HG02678 (cell line): ENCODE measurements around the gene GNAS.
A peak's percentile ranks its signal among the peaks of the same experiment; 100 is the strongest.

ENCODE experiments used
- ATAC-seq: cut with Tn5 transposase; IDR thresholded peaks from one replicate; pipeline ENCODE4 v1.9.1; 2021; ENCODE audit warnings: mild to moderate bottlenecking, moderate library complexity; ENCODE audit not compliant: unreplicated experiment

Gene GNAS

DNA sequence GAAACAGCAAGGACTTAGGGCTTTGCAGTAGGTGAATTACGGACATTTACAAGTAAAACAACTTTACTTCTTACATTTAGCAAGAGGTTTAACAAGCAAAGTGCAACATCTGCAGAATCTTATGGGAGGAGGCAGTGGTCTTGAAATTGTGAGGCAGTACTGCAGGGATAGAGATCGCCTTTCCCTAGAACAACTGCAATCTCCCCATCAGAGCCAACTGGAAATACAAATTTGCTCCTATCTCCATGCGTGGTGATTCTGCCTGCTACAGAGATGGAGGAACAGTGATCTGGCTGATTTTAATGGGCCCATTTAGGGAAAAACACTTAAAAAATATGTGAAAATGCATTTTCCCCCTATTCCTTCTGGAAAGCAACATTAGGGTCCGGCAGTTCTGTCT, 25.9 kb downstream of the GNAS start:
- ATAC-seq: no peak

DNA sequence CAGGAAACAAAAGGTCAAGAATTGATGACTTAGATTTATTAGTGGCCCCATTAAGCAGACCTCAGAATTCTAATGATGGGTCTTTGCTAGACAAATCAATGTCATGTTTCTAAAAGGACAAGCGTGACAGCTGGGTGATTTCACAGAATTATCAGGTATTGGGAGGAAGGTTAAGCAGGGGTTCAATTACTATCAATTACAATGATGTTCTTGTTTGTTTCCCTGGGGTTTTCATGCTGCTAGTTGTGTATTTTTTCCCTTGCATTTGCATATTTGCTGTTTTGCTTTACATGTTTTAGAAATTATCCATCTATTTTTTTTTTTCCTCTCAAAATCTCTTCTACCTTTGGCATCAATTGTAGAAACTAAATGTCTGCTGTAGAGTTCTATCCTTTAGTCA, 27.9 kb downstream of the GNAS start:
- no peak for ATAC-seq

DNA sequence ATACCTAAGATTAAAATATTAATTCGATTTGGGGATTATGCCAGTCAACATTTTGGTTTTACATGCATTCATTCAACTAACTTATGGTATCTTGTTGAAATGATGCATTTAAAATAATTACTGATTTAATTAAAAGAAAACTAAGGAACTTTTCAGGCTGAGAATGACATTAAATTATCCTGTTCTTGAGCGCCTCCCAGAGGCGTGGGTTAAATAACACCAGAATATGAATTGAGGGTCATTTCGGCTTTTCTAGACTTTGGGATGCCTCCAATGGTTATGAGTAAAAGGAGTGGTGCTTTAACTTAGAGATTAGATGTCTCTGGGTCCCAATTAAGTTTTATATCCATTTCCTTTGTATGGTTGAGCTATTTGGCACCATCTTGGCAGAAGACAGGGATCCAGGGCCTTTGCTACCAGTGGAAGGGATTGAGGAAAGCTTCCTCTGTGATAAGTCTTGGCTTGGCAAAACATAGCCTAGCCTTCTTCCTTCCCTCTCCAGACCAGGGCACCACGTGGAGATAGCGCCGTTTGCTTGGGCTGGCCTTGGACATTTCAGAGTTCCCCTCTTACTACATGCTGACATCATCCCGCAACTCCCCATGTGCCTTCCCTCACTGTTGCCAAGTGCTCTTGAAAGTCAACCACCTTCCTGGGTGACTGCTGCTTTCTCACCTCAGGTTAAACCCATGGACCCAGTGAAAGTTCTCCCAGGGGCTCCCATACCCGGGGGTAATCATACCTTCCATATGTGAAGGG, 28.7 kb downstream of the GNAS start:
- ATAC-seq: no peak

DNA sequence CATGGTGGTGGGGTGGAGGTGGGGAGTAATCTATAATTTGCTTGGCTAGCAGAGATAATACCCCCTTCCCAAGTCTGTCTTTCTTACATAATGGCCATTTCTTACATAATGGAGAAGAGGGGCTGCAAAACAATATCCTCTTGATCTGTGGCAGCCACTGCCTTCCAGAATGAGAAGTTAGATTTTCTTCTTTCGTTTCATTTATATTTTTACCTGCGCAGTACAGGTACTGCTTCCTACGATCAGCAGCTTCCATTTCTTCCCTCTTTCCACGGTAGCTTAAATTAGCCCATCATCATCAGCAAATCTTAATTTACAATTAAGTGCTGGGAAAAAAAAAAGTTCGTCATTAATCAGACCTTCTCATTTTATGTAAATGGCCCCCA, 30.2 kb downstream of the GNAS start:
- ATAC-seq: no peak

DNA sequence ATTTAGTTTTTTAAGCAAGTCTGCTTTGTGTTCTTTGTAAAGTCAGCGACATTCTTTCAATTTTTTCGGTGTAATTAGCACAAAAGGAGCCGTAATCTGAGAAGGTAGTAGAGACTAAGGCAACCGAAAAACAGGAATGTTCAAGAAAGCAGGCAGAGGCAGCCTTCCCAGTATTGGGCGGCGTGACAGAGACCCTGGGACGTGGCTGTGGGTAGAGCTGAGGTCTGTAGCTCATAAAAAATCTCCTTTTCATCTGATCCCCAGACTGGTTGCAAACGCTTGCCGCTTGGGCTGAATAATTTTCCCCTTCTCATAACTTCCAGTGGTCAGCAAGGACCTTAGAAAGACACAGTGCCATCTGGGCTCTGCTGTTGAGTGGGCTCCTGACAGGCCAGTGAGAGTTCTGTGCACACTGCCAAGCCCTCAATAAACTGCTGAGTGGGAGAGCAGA, 30.8 kb downstream of the GNAS start:
- no peak for ATAC-seq

DNA sequence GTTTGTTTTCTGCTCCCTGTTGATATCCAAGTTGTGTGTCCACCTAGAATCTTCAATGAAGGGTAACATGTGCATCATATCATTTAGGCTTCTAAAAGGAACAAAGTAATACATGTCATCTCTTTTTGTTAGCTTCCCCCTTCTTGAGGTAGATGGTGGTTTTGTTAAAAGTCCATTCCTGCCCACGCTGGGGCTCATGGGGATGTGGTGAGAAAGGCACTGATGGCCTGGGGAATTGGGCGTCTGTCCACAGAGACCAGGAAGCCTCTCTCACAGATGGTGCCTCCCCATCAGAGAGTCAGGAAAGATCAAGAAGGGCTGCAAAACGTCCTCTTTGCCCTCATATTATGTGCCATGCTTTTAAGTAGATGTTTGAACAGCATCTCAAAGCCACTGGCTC, 32.5 kb downstream of the GNAS start:
- ATAC-seq: no peak

DNA sequence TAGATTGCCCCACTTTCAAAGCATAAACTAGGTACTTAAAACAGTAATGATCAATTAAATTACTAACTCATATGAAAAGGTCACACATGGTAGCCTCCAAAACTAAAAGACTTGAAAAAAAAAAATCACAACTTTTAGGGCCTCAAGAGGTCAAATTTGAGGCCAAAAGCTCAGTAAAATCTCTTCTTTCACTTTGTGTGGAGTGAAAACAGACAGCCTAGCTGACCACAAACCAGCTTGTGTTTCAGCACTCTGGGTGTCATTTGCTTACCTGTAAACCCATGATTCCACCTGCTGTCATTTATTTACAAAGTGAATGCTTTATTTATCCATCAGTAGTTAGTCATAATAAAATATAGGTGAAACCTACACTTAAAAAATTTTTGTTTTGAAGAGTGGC, 34.0 kb downstream of the GNAS start:
- no peak for ATAC-seq

DNA sequence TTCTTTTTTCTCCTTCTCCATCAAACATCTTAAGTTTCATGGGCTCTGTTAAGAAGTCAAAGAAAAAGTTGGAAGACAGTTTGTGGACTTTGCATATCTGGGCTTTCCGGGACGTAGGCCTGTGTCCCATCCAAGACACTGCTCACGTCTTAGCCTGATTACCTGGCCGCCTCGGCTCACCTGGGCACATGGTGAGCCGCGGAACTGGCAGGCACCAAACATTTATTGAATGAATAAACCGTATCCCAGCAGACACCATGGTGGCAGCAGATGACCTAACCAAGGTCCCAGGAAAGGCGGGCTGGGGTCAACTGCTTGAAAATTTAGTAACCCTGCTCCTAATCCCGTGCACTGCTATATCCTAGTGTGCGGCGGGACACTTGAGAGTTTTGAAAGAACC, 35.6 kb downstream of the GNAS start:
- ATAC-seq: no peak

DNA sequence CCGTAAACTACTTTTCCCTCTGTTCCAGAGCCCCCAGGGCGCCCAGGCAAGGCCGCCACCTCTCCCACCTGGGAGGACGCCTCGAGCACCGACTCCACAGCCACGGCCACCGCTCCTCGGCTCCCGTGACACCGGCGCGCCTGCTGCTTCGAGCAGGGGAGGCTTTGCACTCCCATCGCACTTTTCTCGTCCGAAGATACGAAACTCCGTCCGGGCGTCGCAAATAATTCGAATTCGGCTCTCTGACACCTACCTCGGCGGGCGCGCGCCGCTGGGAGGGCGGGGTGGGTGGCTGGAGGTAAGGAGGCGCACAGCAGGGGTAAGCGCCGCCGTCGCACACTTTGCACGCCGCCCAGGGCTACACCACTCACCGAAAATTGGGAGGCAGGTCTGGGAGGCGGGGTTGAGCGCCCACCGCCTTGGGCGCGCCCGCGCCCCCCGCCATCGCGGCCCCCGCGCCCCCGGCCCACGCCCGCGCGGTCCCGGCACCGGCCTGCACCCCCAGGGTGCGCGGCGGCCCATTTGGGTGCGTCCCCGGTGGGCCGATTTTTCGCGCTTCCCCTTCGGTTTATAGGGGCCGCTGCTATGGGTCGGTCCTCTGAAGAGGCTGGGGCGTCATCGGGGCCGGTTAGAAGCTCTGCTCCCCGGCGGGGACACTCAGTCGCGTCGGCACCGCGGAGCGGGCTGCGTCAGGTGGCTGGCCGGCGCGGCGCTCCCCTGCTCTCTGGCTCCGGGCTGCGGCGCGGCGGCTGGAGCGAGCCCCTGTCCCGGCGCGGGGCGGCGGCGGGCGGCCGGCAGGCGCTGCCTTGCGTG, 36.2 kb downstream of the GNAS start:
- ATAC-seq: peak; percentile 42

DNA sequence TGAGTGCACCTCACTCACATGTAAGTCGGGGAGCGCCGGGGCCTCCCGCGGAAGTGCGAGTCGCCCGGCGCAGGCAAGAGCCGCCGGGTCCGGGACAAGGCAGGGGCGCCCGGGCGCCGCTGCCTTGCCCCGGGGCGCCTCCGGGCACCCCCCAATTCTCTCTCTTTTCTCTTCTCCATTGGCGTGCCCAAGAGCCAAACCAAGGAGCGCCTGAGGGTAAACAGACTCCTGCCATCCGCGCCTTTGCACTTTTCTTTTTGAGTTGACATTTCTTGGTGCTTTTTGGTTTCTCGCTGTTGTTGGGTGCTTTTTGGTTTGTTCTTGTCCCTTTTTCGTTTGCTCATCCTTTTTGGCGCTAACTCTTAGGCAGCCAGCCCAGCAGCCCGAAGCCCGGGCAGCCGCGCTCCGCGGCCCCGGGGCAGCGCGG, 36.8 kb downstream of the GNAS start:
- no peak for ATAC-seq

DNA sequence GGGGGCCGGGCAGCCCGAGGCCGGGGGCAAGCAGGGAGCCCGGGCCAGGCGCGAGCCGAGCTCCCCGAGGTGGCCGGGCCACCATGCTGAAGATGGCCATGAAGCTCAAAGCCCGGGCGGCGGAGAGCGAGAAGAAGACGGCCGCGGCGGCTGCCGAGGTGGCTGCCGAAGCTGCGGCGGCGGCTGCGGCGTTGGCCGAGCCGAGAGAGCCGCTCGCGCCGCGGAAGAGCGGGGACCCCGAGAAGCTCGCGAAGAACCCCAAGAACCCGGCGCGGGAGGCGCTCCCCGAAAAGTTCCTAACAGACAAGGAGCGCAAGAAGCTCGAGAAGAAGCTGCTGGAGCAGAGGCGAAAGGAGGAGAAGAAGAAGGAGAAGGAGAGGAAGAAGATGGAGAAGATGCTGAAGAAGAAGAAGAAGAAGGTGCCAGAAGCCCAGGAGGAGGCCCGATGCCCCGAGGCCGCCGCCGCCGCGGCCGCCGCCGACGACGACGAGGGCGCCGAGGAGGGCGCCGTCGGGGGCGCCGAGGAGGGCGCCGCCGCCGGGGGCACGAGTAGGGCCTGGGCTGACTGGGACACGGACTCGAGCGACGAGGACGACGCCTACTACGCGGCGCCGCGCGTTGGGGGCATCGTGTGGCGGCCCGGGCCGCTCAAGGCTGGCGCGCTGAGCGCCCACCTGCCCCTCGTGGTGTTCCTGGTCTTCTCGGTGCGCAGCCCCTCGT, 37.4 kb downstream of the GNAS start:
- no peak for ATAC-seq

DNA sequence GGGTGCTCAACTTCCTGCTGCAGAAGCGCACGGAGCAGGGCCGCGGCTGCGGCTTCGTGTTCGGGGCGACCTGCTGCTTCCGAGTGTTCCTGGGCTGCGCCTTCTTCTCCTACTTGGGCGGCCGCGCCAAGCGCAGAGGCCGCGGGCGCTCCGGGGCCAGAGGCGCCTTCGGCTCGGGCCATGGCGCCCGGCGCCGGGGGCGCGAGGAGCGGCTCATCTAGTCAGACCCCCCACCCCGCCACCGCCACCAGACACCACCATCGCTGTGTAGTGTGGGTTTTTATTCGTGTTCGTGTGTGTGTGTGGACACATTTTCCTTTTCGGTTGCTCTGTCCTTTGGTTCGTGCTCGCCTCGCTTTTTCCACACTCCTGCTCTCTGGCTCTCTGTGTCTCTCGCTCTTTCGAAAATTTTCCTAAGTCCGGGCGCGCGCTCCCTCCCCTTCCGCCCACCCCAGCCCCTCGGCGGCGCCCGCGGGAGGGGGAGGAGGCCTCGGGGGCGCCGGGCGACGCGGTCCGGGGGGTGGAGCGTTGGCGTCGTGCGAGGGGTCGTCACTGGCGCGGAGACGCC, 38.1 kb downstream of the GNAS start:
- peak; percentile 31 for ATAC-seq

DNA sequence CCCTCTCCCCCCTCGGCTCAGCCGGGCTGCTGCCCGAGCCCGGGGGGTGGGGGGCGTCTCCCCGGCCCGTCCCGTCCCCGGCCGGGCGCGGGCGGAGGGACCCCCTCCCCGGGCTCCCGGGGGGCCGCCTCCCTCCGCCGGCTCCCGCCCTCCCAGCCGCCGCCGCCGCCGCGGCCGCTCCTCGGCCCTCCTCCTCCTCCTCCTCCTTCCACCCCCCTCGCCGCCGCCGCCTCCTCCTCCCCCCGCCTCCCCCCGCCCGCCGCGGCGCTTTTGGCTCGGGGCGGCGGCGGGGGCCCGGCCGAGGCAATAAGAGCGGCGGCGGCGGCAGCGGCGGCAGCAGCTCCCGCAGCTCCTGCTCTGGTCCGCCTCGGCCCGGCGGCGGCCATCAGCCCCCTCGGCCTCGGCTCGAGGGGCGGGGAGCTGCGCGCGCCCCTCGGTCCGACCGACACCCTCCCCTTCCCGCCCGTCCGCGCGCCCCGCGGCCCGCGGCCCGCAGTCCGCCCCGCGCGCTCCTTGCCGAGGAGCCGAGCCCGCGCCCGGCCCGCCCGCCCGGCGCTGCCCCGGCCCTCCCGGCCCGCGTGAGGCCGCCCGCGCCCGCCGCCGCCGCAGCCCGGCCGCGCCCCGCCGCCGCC, 38.7 kb downstream of the GNAS start:
- peak; percentile 32 for ATAC-seq

DNA sequence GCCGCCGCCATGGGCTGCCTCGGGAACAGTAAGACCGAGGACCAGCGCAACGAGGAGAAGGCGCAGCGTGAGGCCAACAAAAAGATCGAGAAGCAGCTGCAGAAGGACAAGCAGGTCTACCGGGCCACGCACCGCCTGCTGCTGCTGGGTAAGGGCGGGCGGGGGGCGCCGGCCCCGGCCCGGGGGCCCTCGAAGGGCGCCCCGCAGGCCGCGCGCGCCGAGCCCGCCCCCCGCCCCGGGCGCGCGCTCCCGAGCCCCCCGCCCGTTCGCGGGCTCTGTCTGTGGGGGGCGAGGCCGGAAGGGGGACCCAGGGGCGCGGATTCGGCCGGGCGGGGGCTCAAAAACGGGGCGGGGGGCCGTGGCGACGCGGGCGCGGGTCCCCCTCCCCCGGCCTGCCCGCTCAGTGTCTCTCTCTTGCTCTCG, 39.2 kb downstream of the GNAS start:
- ATAC-seq: peak; percentile 4

DNA sequence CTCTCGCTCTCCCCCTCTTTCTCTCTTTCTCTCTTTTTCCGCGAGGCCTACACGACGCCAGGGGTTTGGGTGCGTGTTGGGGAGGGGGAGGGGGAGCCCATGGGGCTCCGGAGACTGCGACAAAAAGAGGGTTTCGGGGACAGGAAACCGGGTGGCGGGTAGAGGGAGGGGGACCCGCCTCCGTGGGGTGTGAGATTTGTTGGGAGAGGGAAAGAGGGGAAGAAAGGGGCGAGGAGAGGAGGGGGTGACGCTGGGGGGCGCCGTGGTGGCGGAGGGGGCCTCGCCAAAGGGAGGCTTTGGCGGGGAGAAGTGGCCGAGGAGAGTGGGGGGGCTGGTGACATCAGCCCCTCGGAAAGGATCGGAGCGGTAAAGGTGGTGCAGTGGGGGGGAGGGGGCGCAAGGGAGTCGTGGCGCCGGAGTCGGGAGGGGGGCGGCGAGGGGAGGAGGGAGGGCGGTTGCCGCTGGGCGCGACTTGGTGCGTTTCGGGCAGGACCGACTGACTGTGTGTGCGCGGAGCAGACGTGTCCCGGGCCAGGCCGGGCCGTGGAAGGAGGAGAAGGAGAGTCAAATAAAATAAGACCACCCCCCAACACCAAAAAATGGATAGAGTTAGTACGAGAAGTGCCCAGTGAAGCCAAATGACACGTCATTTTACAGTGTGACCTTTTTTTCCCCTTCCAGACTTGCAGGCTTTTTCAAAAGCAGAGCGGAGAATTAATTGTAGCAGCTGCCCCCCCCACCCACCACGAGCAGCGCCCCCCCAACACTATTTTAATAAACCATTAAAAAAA, 39.8 kb downstream of the GNAS start:
- ATAC-seq: peak; percentile 8

DNA sequence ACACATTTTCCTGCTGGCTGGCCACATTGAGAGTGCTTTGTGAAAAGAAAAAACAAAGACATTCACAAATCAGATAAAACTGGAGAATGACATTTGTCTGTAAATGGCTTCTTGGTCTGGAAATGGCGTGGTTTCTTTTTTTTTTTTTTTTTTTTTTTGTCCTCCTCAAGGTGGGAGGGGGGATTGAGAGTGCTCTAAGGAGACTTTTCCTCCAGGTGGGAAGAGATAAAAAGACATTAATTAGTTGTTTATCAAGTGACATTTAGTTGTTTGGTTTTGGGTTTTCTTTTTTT, 40.4 kb downstream of the GNAS start:
- no peak for ATAC-seq

DNA sequence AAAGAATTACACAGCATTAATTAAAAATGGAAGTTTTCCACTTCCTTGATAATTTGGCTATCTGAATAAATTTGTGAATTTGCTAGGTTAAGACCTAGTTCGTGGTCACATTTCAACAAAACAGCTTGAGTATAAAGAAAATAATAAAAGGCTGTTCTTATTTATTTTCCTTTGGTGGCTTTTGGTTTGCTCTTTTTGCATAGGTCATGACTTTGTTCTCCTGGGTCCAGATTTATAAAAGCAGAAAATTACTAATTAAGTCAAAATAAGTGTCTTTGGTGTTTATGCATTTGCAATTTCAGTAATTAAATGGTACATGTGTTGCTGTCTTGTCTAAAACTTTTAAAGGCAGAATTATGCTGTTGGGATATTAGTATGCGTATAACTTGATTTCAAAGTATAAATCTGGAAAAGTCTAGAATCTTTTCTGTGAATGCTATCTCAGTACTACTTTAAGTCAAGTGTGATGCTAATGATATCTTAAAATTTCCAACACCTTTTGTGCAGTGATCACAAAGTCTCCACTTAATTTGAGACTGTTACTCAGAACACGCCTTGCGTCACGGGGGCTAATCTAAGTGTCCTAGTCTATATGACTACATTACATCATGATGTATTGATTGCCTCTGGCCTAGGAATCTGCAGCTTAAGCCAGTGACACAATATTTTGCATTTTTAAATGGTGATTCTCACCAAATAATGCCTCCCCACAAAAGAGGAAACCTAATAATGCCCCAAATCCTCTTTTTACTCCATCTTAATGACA, 41.0 kb downstream of the GNAS start:
- ATAC-seq: no peak

DNA sequence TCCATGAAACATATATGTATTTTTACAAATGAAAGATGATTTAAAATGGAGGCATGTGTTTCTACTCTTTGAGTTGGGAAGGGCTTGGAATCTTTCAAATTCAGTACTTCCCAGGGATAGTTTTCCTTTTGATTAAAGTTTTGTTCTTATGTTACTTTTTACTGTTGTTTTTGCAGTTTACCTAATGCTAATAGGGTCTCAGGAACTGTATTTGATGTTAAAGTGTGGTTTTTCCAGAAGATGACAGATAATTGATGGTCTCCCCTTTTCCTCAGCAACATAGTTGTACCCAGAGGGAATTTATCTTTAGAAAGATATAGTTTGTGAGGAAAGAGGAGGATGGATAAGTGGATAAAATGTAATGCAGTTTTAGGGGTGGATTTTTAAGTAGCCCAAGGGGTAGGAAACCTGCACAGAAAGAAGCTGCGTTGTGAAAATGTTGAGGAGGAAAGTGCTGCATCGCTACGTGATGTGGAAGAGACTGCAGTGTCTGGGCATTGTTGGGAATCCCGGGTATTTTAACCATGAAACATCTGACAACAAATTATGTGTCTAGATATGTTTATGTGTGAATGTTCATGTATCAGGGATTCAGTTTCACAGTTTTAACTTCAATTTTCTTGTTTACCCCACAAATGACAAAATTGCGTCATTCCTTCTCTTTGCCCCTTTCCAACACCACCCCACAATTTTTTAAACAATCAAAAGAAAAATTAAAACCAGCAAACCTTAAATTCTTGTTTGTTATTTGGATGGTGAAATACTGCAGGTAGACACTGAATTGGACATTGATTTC, 42.3 kb downstream of the GNAS start:
- ATAC-seq: no peak
